ENCODE data around the gene LRRFIP1. TPM values are rescaled to one million over a fixed set of nuclear protein-coding genes. Genes with fewer than 3 reads are reported as not detected.
A peak's percentile ranks its signal among the peaks of the same experiment; 100 is the strongest.

The LRRFIP1 gene
- total and polyA plus RNA-seq, 2 of the 13 experiments (the other 11 are each of a cell fraction or from before 2014, with no cell fraction given) = 15.9 to 40.5 TPM

DNA sequence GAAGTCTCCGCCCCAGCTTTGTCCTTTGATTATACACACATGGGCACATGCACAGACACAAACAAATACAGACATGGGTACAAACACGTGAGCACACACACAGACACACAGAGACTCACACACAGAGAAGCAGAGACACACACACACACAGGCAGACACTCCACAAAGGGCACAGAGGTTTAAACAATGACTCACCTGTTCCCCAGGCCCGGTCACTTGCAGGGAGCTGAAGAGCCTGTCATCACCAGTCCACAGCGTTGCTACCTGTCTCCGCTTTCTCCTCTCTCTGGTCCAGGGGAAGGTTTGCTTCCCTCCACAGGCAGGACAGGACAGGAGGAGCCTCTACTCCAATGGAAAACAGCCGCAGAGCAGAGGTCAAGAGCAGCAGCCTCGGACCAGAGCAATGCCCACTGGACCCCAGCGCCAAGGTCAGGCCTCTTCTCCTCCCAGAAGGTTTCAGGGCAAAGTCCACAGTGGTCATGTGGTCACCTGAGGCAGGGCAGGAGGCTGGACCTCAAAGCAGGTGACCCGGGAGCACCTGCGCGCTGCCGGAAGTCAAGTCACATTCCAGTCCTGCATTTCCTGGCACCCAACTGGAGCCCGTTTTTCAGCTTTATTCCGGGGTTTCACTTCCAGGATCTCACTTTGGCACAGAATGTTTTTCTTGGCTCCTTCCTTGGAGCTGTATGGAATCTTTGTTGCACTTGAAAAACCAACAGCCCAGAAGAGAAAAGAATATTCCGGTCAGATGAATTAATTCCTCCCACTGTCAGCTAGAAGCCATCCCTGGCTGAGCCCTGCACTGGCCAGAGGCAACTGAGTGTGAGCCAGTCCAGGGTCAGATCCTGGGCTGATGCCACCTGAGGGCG, 36.9 kb upstream of the LRRFIP1 start, which contains the start of gene RAB17 (continued):
- TF ChIP-seq, protein P1, sequence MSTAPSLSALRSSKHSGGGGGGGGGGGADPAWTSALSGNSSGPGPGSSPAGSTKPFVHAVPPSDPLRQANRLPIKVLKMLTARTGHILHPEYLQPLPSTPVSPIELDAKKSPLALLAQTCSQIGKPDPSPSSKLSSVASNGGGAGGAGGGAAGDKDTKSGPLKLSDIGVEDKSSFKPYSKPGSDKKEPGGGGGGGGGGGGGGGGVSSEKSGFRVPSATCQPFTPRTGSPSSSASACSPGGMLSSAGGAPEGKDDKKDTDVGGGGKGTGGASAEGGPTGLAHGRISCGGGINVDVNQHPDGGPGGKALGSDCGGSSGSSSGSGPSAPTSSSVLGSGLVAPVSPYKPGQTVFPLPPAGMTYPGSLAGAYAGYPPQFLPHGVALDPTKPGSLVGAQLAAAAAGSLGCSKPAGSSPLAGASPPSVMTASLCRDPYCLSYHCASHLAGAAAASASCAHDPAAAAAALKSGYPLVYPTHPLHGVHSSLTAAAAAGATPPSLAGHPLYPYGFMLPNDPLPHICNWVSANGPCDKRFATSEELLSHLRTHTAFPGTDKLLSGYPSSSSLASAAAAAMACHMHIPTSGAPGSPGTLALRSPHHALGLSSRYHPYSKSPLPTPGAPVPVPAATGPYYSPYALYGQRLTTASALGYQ (CRISPR knock-in tag; IDR thresholded peaks at IDR 0.05) = peak; percentile 91; the same call in 1 of the 2 replicates
- peak; percentile 94; the same call in 1 of the 2 replicates for TF ChIP-seq ZNF816 (CRISPR knock-in tag; IDR thresholded peaks at IDR 0.05; ENCODE audit: borderline replicate concordance)
- TF ChIP-seq, protein P2, sequence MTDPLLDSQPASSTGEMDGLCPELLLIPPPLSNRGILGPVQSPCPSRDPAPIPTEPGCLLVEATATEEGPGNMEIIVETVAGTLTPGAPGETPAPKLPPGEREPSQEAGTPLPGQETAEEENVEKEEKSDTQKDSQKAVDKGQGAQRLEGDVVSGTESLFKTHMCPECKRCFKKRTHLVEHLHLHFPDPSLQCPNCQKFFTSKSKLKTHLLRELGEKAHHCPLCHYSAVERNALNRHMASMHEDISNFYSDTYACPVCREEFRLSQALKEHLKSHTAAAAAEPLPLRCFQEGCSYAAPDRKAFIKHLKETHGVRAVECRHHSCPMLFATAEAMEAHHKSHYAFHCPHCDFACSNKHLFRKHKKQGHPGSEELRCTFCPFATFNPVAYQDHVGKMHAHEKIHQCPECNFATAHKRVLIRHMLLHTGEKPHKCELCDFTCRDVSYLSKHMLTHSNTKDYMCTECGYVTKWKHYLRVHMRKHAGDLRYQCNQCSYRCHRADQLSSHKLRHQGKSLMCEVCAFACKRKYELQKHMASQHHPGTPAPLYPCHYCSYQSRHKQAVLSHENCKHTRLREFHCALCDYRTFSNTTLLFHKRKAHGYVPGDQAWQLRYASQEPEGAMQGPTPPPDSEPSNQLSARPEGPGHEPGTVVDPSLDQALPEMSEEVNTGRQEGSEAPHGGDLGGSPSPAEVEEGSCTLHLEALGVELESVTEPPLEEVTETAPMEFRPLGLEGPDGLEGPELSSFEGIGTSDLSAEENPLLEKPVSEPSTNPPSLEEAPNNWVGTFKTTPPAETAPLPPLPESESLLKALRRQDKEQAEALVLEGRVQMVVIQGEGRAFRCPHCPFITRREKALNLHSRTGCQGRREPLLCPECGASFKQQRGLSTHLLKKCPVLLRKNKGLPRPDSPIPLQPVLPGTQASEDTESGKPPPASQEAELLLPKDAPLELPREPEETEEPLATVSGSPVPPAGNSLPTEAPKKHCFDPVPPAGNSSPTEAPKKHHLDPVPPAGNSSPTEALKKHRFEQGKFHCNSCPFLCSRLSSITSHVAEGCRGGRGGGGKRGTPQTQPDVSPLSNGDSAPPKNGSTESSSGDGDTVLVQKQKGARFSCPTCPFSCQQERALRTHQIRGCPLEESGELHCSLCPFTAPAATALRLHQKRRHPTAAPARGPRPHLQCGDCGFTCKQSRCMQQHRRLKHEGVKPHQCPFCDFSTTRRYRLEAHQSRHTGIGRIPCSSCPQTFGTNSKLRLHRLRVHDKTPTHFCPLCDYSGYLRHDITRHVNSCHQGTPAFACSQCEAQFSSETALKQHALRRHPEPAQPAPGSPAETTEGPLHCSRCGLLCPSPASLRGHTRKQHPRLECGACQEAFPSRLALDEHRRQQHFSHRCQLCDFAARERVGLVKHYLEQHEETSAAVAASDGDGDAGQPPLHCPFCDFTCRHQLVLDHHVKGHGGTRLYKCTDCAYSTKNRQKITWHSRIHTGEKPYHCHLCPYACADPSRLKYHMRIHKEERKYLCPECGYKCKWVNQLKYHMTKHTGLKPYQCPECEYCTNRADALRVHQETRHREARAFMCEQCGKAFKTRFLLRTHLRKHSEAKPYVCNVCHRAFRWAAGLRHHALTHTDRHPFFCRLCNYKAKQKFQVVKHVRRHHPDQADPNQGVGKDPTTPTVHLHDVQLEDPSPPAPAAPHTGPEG (CRISPR knock-in tag; IDR thresholded peaks at IDR 0.05) = no peak; the same call in 1 of the 2 replicates
- TF ChIP-seq, protein P3, sequence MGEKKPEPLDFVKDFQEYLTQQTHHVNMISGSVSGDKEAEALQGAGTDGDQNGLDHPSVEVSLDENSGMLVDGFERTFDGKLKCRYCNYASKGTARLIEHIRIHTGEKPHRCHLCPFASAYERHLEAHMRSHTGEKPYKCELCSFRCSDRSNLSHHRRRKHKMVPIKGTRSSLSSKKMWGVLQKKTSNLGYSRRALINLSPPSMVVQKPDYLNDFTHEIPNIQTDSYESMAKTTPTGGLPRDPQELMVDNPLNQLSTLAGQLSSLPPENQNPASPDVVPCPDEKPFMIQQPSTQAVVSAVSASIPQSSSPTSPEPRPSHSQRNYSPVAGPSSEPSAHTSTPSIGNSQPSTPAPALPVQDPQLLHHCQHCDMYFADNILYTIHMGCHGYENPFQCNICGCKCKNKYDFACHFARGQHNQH (CRISPR knock-in tag; IDR thresholded peaks at IDR 0.05) = peak; percentile 86
- no peak; the same call in 1 of the 2 replicates for TF ChIP-seq ZSCAN22 (CRISPR knock-in tag; IDR thresholded peaks at IDR 0.05)
- TF ChIP-seq HDAC6 (IDR thresholded peaks at IDR 0.05; ENCODE audit: low read depth, low read length) = no peak
- TF ChIP-seq DNMT3B (CRISPR knock-in tag; conservative IDR thresholded peaks at IDR 0.05) = peak; percentile 70; the same call in 1 of the 2 replicates
- TF ChIP-seq, protein P4, sequence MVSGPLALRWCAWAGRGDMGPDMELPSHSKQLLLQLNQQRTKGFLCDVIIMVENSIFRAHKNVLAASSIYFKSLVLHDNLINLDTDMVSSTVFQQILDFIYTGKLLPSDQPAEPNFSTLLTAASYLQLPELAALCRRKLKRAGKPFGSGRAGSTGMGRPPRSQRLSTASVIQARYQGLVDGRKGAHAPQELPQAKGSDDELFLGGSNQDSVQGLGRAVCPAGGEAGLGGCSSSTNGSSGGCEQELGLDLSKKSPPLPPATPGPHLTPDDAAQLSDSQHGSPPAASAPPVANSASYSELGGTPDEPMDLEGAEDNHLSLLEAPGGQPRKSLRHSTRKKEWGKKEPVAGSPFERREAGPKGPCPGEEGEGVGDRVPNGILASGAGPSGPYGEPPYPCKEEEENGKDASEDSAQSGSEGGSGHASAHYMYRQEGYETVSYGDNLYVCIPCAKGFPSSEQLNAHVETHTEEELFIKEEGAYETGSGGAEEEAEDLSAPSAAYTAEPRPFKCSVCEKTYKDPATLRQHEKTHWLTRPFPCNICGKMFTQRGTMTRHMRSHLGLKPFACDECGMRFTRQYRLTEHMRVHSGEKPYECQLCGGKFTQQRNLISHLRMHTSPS (CRISPR knock-in tag; IDR thresholded peaks at IDR 0.05; ENCODE audit: low read depth) = peak; percentile 95; the same call in 1 of the 2 replicates
- TF ChIP-seq PRMT3 (CRISPR knock-in tag; IDR thresholded peaks at IDR 0.05; ENCODE audit: borderline replicate concordance, low read depth) = peak; percentile 87; the same call in 1 of the 2 replicates
- TF ChIP-seq MEIS2 (CRISPR knock-in tag; IDR thresholded peaks at IDR 0.05) = peak; percentile 87
- TF ChIP-seq, protein P5, sequence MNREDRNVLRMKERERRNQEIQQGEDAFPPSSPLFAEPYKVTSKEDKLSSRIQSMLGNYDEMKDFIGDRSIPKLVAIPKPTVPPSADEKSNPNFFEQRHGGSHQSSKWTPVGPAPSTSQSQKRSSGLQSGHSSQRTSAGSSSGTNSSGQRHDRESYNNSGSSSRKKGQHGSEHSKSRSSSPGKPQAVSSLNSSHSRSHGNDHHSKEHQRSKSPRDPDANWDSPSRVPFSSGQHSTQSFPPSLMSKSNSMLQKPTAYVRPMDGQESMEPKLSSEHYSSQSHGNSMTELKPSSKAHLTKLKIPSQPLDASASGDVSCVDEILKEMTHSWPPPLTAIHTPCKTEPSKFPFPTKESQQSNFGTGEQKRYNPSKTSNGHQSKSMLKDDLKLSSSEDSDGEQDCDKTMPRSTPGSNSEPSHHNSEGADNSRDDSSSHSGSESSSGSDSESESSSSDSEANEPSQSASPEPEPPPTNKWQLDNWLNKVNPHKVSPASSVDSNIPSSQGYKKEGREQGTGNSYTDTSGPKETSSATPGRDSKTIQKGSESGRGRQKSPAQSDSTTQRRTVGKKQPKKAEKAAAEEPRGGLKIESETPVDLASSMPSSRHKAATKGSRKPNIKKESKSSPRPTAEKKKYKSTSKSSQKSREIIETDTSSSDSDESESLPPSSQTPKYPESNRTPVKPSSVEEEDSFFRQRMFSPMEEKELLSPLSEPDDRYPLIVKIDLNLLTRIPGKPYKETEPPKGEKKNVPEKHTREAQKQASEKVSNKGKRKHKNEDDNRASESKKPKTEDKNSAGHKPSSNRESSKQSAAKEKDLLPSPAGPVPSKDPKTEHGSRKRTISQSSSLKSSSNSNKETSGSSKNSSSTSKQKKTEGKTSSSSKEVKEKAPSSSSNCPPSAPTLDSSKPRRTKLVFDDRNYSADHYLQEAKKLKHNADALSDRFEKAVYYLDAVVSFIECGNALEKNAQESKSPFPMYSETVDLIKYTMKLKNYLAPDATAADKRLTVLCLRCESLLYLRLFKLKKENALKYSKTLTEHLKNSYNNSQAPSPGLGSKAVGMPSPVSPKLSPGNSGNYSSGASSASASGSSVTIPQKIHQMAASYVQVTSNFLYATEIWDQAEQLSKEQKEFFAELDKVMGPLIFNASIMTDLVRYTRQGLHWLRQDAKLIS (CRISPR knock-in tag; IDR thresholded peaks at IDR 0.05) = no peak; the same call in 1 of the 2 replicates

Measured in HepG2 (cell line).